Progenitor cell of endocrine pancreas (in vitro differentiated cells): ENCODE data around the gene SEH1L. TPM values are rescaled to one million over a fixed set of nuclear protein-coding genes. Genes with fewer than 3 reads are reported as not detected.
"Not testable (repeated sequence)": the region's sequence is repeated elsewhere in the genome, so short reads cannot be mapped to it uniquely, and the experiment has no call there.

Experiments used
- DNase-seq: peaks from one replicate; pipeline ENCODE4 v3.0.0; 2021; ENCODE audit warnings: low spot score; ENCODE audit not compliant: unreplicated experiment
- H3K27ac Mint-ChIP-seq: 2 replicates; pipeline ENCODE4 v1.8.0; 2021; ENCODE audit warnings: mild to moderate bottlenecking, moderate library complexity, mixed read lengths
- H3K27me3 Mint-ChIP-seq: 2 replicates; pipeline ENCODE4 v1.8.0; 2021; ENCODE audit warnings: mixed read lengths
- H3K36me3 Mint-ChIP-seq: 2 replicates; pipeline ENCODE4 v1.8.0; 2022; ENCODE audit warnings: mixed read lengths; ENCODE audit not compliant: insufficient read depth
- H3K4me1 Mint-ChIP-seq: 2 replicates; pipeline ENCODE4 v1.8.0; 2021; ENCODE audit warnings: low read depth, mixed read lengths
- H3K4me3 Mint-ChIP-seq: 2 replicates; pipeline ENCODE4 v1.8.0; 2021; ENCODE audit warnings: low read depth, mild to moderate bottlenecking, moderate library complexity, mixed read lengths
- H3K9me3 Mint-ChIP-seq: 2 replicates; pipeline ENCODE4 v1.8.0; 2021; ENCODE audit warnings: low read depth, mixed read lengths
- CTCF ChIP-seq: fragments of 200-600 bp; sonication (generic); IDR thresholded peaks from one replicate; pipeline ENCODE4 v1.5.0; 2021; ENCODE audit warnings: antibody characterized with exemption, mild to moderate bottlenecking; ENCODE audit not compliant: unreplicated experiment
- long read RNA-seq: library from polyadenylated mRNA; unstranded; transcript quantifications from one replicate; pipeline ENCODE4 v2.0.0, GENCODE V29; 2020
- total RNA-seq: library from RNA; stranded (reverse); gene quantifications from 2 replicates; pipeline ENCODE4 v1.2.1, GENCODE V29; 2021

SEH1L gene
- total RNA-seq: 43.3 and 44.7 TPM in 2 replicates
- long read RNA-seq, transcript SEH1L-201 (9 exons, 3,494 nt): major isoform, 67 of 86 reads
- long read RNA-seq, partial matches to known transcripts: 3 of 86 reads
- long read RNA-seq, other reads (novel, unspliced or antisense): 16 of 86 reads

GRCh38 chr18:12947285-12948049 lies at the start of gene SEH1L:
TSS of gene SEH1L (plus strand) at chr18:12948011. CDS start at chr18:12948122, 111 bp downstream.
- peaks cover 13% of the 10 kb centered on the region for H3K4me1 Mint-ChIP-seq
- H3K27ac Mint-ChIP-seq: peak within 1 kb of the TSS; percentile 98
- peak within 1 kb of the TSS; percentile 91 for H3K4me3 Mint-ChIP-seq
- no peaks in the 10 kb centered on the region for H3K27me3 Mint-ChIP-seq
- DNase-seq: peak; percentile 97
- no peaks in the 10 kb centered on the region for H3K9me3 Mint-ChIP-seq
- TF ChIP-seq CTCF: no peak
- H3K36me3 Mint-ChIP-seq: peaks cover 3% of the 10 kb centered on the region

GRCh38 chr18:12901208-12901607 lies 46.6 kb upstream of the SEH1L start:
- DNase-seq, H3K36me3 Mint-ChIP-seq, H3K9me3 Mint-ChIP-seq, H3K27me3 Mint-ChIP-seq, H3K4me3 Mint-ChIP-seq, H3K4me1 Mint-ChIP-seq, H3K27ac Mint-ChIP-seq: not testable (repeated sequence)

- Mint-ChIP-seq H3K4me3 (no peak overlapping the region), H3K4me1 (no peaks in the 10 kb centered on the region), H3K36me3 (no peaks in the 10 kb centered on the region), H3K27me3 (no peaks in the 10 kb centered on the region), H3K27ac (no peak overlapping the region), H3K9me3 (no peaks in the 10 kb centered on the region)
- no peak for TF ChIP-seq CTCF
- DNase-seq: no peak
Observed at GRCh38 chr18:12904012-12904516, 43.7 kb upstream of the SEH1L start.

- H3K9me3 Mint-ChIP-seq: no peaks in the 10 kb centered on the region
- no peak for TF ChIP-seq CTCF
- H3K27ac Mint-ChIP-seq: no peak overlapping the region
- H3K27me3 Mint-ChIP-seq: no peaks in the 10 kb centered on the region
- no peaks in the 10 kb centered on the region for H3K36me3 Mint-ChIP-seq
- H3K4me3 Mint-ChIP-seq: no peak overlapping the region
- H3K4me1 Mint-ChIP-seq: no peaks in the 10 kb centered on the region
- no peak for DNase-seq
Observed at GRCh38 chr18:12906119-12906518, 41.7 kb upstream of the SEH1L start.

GRCh38 chr18:12906773-12907172 lies 41.0 kb upstream of the SEH1L start:
- no peak overlapping the region for H3K4me3 Mint-ChIP-seq
- no peaks in the 10 kb centered on the region for H3K4me1 Mint-ChIP-seq

More at GRCh38 chr18:12906773-12907172, 41.0 kb upstream of the SEH1L start:
- H3K27ac Mint-ChIP-seq: no peak overlapping the region
- no peaks in the 10 kb centered on the region for H3K36me3 Mint-ChIP-seq
- H3K9me3 Mint-ChIP-seq: no peaks in the 10 kb centered on the region
- DNase-seq: no peak
- TF ChIP-seq CTCF: no peak
- H3K27me3 Mint-ChIP-seq: no peaks in the 10 kb centered on the region
